C4-2B (cell line): Measurements from ENCODE around the gene EIF4EBP3.

Experiments
- ZFX ChIP-seq: fragments of 450-650 bp; IDR thresholded peaks from 2 replicates; pipeline ENCODE4 v1.6.1; 2017
- TF ChIP-seq, protein P1 (sequence below): fragments of 450-650 bp; conservative IDR thresholded peaks from 2 replicates; pipeline ENCODE4 v1.5.1; 2017; ENCODE audit warnings: mild to moderate bottlenecking

DNA sequence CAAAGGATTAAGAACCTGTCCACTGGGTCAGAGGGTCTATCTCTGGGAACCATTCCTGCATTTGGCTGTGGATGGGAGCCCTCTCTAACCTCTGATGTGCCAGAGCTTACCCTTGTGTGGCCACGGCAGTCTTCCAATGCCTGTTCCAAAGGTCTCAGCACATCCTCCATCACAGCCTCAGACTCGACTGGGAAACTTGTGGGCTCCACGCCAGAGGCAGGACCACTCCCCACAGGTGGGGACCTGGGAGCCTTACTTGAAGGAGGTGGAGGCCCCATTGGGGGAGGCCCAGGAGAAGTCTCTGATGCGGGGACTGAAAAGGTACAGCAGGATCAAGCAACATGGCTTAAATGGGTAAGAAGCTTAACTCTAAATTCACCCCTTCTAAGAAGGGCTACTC is 4.4 kb downstream of the EIF4EBP3 start:
- TF ChIP-seq, protein P1, sequence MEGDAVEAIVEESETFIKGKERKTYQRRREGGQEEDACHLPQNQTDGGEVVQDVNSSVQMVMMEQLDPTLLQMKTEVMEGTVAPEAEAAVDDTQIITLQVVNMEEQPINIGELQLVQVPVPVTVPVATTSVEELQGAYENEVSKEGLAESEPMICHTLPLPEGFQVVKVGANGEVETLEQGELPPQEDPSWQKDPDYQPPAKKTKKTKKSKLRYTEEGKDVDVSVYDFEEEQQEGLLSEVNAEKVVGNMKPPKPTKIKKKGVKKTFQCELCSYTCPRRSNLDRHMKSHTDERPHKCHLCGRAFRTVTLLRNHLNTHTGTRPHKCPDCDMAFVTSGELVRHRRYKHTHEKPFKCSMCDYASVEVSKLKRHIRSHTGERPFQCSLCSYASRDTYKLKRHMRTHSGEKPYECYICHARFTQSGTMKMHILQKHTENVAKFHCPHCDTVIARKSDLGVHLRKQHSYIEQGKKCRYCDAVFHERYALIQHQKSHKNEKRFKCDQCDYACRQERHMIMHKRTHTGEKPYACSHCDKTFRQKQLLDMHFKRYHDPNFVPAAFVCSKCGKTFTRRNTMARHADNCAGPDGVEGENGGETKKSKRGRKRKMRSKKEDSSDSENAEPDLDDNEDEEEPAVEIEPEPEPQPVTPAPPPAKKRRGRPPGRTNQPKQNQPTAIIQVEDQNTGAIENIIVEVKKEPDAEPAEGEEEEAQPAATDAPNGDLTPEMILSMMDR, result no peak
- TF ChIP-seq ZFX, result no peak
